ENCODE measurements around the gene STX10. TPM values are rescaled to one million over a fixed set of nuclear protein-coding genes. Genes with fewer than 3 reads are reported as not detected.

STX10 gene
- total and polyA plus RNA-seq, 2 of the 4 experiments (the other 2 are of a cell fraction), result 64.9 to 82.0 TPM

DNA sequence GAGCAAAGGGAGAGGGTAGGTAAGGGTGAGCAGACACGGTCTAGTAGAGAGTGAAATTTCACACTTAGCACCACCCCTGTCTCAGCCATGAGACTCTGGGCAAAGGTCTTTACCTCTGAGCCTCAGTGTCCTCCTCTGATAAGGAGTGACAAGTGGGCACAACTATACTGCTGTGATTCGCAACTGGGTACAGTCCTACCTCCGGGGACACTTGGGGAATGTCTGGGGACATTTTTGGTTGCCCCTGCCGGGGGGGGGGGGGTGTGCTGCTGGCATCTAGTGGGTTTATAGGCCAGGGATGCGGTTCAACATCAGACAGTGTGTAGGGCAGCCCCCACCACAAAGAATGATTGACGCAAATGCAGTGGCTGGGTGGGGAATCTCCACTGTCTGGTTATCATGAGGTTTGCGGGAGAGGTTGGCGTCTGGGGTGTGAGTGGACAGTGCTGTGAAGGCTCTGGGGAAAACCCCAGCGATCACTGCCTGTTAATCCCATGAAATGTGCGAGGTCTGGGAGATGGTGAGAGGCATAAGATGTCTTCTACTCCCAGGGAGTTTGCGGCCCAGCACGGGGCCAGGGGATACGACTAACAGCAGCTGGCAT, 27.8 kb downstream of the STX10 start:
- Histone ChIP-seq H3K4me1 (ENCODE audit: control insufficient read depth, insufficient read depth, low read length) (peaks cover 22% of the 10 kb centered on the region), H4K91ac (ENCODE audit: insufficient read depth, low read depth, low read length) (no peak overlapping the region), H2AK9ac (replicated peaks; ENCODE audit: low read depth, low read length, poor library complexity) (no peak overlapping the region), H2AK5ac (ENCODE audit: low read depth, low read length) (no peak overlapping the region; the same call in 1 of the 2 replicates), H2AFZ (replicated peaks; ENCODE audit: low read length, poor library complexity) (no peak overlapping the region), H3K9me3 (ENCODE audit: control insufficient read depth, insufficient read depth, low read length) (no peaks in the 10 kb centered on the region), H2BK20ac (ENCODE audit: low read depth, low read length) (no peak overlapping the region), H3K9me1 (ENCODE audit: insufficient read depth, low read length) (peaks cover 30% of the 10 kb centered on the region), H2BK120ac (ENCODE audit: low read depth, low read length) (no peak overlapping the region), H3K18ac (ENCODE audit: low read depth, low read length) (no peak overlapping the region), H3K4me3 (ENCODE audit: insufficient read depth, low read depth, low read length) (no peak overlapping the region), H4K8ac (ENCODE audit: low read depth in 2 of 2, low read length in 2 of 2) (no peak overlapping the region), H3K27ac (ENCODE audit: insufficient read depth, low read length) (no peak overlapping the region), H3K14ac (replicated peaks; ENCODE audit: low read depth, low read length) (no peak overlapping the region), H3K4me2 (ENCODE audit: low read depth, low read length) (no peak overlapping the region), H3K9ac (ENCODE audit: low read depth, low read length) (no peak overlapping the region), H3K56ac (ENCODE audit: extremely low read depth, insufficient read depth, low read length) (no peak overlapping the region), H2BK5ac (ENCODE audit: low read depth, low read length, poor library complexity, severe bottlenecking) (no peak overlapping the region), H3K4ac (ENCODE audit: low read depth, low read length) (no peak overlapping the region), H4K20me1 (ENCODE audit: insufficient read depth, low read length) (peaks cover 79% of the 10 kb centered on the region), H3K27me3 (ENCODE audit: control insufficient read depth, insufficient read depth, low read length) (no peaks in the 10 kb centered on the region), H3K79me1 (ENCODE audit: low read depth in 1 of 2, low read length in 2 of 2) (peaks cover 7 to 79% of the 10 kb centered on the region in 2 experiments; a peak in 3 of 4 replicates), H3K23ac (ENCODE audit: low read depth, low read length) (no peak overlapping the region), H2BK15ac (ENCODE audit: low read depth, low read length) (no peak overlapping the region), H4K5ac (ENCODE audit: low read depth, low read length) (no peak overlapping the region), H3K36me3 (ENCODE audit: control insufficient read depth, insufficient read depth, low read length) (peaks cover 20% of the 10 kb centered on the region)
- dilution Hi-C loops (cut with HindIII; ENCODE audit: low sequenced_read_pairs, unreplicated experiment), result no loop called here
- POLR2A ChIA-PET (ENCODE audit: unreplicated experiment), result no interaction called here
- intact Hi-C loops (cut with micrococcal nuclease), result no loop called here
- BruUV-seq (replicated peaks), result no TSS peak
- DNase-seq (no peak), ATAC-seq (ENCODE audit: low read depth) (no peak)
- TF ChIP-seq RFX5 (IDR thresholded peaks at IDR 0.05; ENCODE audit: low read depth, low read length) (no peak), SMC3 (IDR thresholded peaks at IDR 0.05; ENCODE audit: low read depth, low read length) (no peak), MAFK (IDR thresholded peaks at IDR 0.05; ENCODE audit: low read depth, low read length) (no peak), MAZ (IDR thresholded peaks at IDR 0.05; ENCODE audit: borderline replicate concordance, low read depth, low read length) (0 out of 2 replicates have a peak, but pooled peaks have one; percentile 4)
- TF ChIP-seq, protein P1, sequence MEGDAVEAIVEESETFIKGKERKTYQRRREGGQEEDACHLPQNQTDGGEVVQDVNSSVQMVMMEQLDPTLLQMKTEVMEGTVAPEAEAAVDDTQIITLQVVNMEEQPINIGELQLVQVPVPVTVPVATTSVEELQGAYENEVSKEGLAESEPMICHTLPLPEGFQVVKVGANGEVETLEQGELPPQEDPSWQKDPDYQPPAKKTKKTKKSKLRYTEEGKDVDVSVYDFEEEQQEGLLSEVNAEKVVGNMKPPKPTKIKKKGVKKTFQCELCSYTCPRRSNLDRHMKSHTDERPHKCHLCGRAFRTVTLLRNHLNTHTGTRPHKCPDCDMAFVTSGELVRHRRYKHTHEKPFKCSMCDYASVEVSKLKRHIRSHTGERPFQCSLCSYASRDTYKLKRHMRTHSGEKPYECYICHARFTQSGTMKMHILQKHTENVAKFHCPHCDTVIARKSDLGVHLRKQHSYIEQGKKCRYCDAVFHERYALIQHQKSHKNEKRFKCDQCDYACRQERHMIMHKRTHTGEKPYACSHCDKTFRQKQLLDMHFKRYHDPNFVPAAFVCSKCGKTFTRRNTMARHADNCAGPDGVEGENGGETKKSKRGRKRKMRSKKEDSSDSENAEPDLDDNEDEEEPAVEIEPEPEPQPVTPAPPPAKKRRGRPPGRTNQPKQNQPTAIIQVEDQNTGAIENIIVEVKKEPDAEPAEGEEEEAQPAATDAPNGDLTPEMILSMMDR (conservative IDR thresholded peaks at IDR 0.05; ENCODE audit: low read depth, low read length), result no peak
- TF ChIP-seq, protein P2, sequence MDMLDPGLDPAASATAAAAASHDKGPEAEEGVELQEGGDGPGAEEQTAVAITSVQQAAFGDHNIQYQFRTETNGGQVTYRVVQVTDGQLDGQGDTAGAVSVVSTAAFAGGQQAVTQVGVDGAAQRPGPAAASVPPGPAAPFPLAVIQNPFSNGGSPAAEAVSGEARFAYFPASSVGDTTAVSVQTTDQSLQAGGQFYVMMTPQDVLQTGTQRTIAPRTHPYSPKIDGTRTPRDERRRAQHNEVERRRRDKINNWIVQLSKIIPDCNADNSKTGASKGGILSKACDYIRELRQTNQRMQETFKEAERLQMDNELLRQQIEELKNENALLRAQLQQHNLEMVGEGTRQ (IDR thresholded peaks at IDR 0.05; ENCODE audit: low read depth, low read length), result no peak
- WGBS, 2 experiments (ENCODE audit: extremely low coverage in 2 of 2, insufficient read length in 1 of 2), result 90% methylated on average over 4 of the region's 13 CpGs; no CpG with 5 or more reads in 1 of the 2 experiments
- in situ Hi-C loops (cut with MboI; ENCODE audit: low sequenced_read_pairs), result no loop called here
- CTCF ChIA-PET, result no interaction called here

Data from IMR-90 (cell line).